Measurements from ENCODE around the gene TMEM171. TPM values are rescaled to one million over a fixed set of nuclear protein-coding genes. Genes with fewer than 3 reads are reported as not detected.

The TMEM171 gene
- total and polyA plus RNA-seq, 2 of the 4 experiments (the other 2 are of a cell fraction) = 3.0 to 5.1 TPM

DNA sequence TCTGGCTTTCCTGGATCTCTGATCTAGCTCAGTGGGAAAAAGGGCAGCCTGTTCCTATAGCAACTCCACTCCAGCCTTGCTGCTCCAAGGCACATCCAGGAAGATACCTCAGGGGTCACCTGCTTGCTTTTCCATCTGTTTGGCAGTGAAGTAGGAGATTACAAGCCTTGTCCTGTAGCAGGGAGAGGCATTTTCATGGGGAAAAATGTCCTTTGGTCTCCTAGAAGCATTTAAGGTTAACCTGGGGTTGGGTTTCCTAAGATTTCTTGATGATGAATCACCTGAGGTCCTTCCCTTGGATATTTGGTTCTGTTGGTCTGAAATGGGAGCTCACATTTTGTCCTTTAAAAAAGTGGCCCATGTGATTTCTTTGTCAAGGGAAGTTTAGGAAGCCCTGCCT lies 51.1 kb downstream of the TMEM171 start:
- dilution Hi-C loops (cut with HindIII; ENCODE audit: low sequenced_read_pairs, unreplicated experiment) = no loop called here
- intact Hi-C loops (cut with micrococcal nuclease) = no loop called here
- no peak for ATAC-seq (ENCODE audit: low read depth)

More for the DNA sequence above, 51.1 kb downstream of the TMEM171 start:
- CTCF ChIA-PET = no interaction called here
- Histone ChIP-seq H4K91ac (ENCODE audit: insufficient read depth, low read depth, low read length) (no peak overlapping the region), H2AK9ac (replicated peaks; ENCODE audit: low read depth, low read length, poor library complexity) (no peak overlapping the region), H3K56ac (ENCODE audit: extremely low read depth, insufficient read depth, low read length) (no peak overlapping the region), H4K8ac (ENCODE audit: low read depth in 2 of 2, low read length in 2 of 2) (no peak overlapping the region), H2BK120ac (ENCODE audit: low read depth, low read length) (no peak overlapping the region), H3K23ac (ENCODE audit: low read depth, low read length) (no peak overlapping the region), H2BK5ac (ENCODE audit: low read depth, low read length, poor library complexity, severe bottlenecking) (no peak overlapping the region), H2BK15ac (ENCODE audit: low read depth, low read length) (no peak overlapping the region), H3K9me3 (ENCODE audit: control insufficient read depth, insufficient read depth, low read length) (no peaks in the 10 kb centered on the region), H2AFZ (replicated peaks; ENCODE audit: low read length, poor library complexity) (no peak overlapping the region), H3K4me2 (ENCODE audit: low read depth, low read length) (no peak overlapping the region), H3K27me3 (ENCODE audit: control insufficient read depth, insufficient read depth, low read length) (peaks cover 18% of the 10 kb centered on the region), H3K9ac (ENCODE audit: low read depth, low read length) (no peak overlapping the region), H3K79me1 (ENCODE audit: low read depth in 1 of 2, low read length in 2 of 2) (no peaks in the 10 kb centered on the region), H4K5ac (ENCODE audit: low read depth, low read length) (no peak overlapping the region), H3K4me3 (ENCODE audit: insufficient read depth, low read depth, low read length) (no peak overlapping the region), H2BK20ac (ENCODE audit: low read depth, low read length) (no peak overlapping the region), H3K4me1 (ENCODE audit: control insufficient read depth, insufficient read depth, low read length) (peaks cover 2% of the 10 kb centered on the region; the same call in 1 of the 2 replicates), H2AK5ac (ENCODE audit: low read depth, low read length) (no peak overlapping the region), H3K27ac (ENCODE audit: insufficient read depth, low read length) (no peak overlapping the region), H4K20me1 (ENCODE audit: insufficient read depth, low read length) (no peaks in the 10 kb centered on the region), H3K36me3 (ENCODE audit: control insufficient read depth, insufficient read depth, low read length) (no peaks in the 10 kb centered on the region), H3K18ac (ENCODE audit: low read depth, low read length) (no peak overlapping the region), H3K14ac (replicated peaks; ENCODE audit: low read depth, low read length) (no peak overlapping the region), H3K4ac (ENCODE audit: low read depth, low read length) (no peak overlapping the region), H3K9me1 (ENCODE audit: insufficient read depth, low read length) (no peaks in the 10 kb centered on the region)
- no peak for DNase-seq
- POLR2A ChIA-PET (ENCODE audit: unreplicated experiment) = no interaction called here
- no peak for TF ChIP-seq MAZ (IDR thresholded peaks at IDR 0.05; ENCODE audit: borderline replicate concordance, low read depth, low read length)
- BruUV-seq (replicated peaks) = no TSS peak
- in situ Hi-C loops (cut with MboI; ENCODE audit: low sequenced_read_pairs) = no loop called here
